ENCODE results near the gene RFX2.

DNA sequence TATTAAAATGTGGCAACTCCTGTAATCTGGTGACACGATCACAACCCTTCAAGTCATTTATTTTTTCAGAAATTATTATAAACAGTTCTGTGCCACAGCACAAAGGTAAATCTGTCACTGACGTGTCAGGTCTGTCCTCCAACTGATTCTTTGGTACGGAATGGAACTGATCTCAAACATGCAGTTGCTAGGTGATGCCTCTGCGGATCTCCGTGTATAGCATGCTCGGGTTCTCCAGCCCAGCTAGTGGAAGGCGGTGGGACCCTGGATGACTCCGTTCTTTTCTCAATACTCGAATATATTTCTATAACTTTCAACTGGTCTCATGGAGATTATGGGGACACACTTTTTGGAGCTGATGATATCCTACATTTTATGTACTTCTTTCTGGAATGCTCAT is 143.4 kb downstream of the RFX2 start:
- TF ChIP-seq, protein P1, sequence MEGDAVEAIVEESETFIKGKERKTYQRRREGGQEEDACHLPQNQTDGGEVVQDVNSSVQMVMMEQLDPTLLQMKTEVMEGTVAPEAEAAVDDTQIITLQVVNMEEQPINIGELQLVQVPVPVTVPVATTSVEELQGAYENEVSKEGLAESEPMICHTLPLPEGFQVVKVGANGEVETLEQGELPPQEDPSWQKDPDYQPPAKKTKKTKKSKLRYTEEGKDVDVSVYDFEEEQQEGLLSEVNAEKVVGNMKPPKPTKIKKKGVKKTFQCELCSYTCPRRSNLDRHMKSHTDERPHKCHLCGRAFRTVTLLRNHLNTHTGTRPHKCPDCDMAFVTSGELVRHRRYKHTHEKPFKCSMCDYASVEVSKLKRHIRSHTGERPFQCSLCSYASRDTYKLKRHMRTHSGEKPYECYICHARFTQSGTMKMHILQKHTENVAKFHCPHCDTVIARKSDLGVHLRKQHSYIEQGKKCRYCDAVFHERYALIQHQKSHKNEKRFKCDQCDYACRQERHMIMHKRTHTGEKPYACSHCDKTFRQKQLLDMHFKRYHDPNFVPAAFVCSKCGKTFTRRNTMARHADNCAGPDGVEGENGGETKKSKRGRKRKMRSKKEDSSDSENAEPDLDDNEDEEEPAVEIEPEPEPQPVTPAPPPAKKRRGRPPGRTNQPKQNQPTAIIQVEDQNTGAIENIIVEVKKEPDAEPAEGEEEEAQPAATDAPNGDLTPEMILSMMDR (IDR thresholded peaks at IDR 0.05): no peak
- no peak for TF ChIP-seq POLR2A (IDR thresholded peaks at IDR 0.05; ENCODE audit: low read depth)
- TF ChIP-seq POLR2AphosphoS5 (IDR thresholded peaks at IDR 0.05): no peak
- TF ChIP-seq EP300 (IDR thresholded peaks at IDR 0.05): no peak
